IMR-90 (cell line): ENCODE measurements around the gene TRAF3IP1. TPM values are rescaled to one million over a fixed set of nuclear protein-coding genes. Genes with fewer than 3 reads are reported as not detected.

Source experiments
- ATAC-seq: fragments of 200-7000 bp; cut with Tn5 transposase; 2 replicates; pipeline ENCODE4 v1.9.1; 2020; ENCODE audit warnings: low read depth, mild to moderate bottlenecking, moderate library complexity
- BruUV-seq: library from RNA; stranded (reverse); fragments of 400-500 nt; replicated peaks from 2 replicates; lab custom pipeline; 2021; lab: Mats Ljungman, UMichigan
- CTCF ChIA-PET: fragments of 300-600 bp; formaldehyde crosslinking; extraction: SDS; loops from one replicate; lab custom pipeline; 2021; ENCODE audit warnings: antibody characterized with exemption; lab: Yijun Ruan, JAX
- POLR2A ChIA-PET: fragments of 300-600 bp; sonication (Branson Sonifier 250); formaldehyde crosslinking; loops from one replicate; lab custom pipeline; 2022; ENCODE audit warnings: antibody characterized with exemption; ENCODE audit not compliant: unreplicated experiment; lab: Charles Lee
- DNase-seq: peaks from one replicate; pipeline ENCODE4 v3.0.0; 2013
- H2AFZ ChIP-seq: replicated peaks from 2 replicates; pipeline ENCODE3; 2013; ENCODE audit warnings: low read length, mild to moderate bottlenecking; ENCODE audit not compliant: poor library complexity
- H2AK5ac ChIP-seq: 2 replicates; pipeline ENCODE4 v1.6.1; 2013; ENCODE audit warnings: low read depth, low read length, inconsistent platforms
- H2AK9ac ChIP-seq: replicated peaks from 2 replicates; pipeline ENCODE3; 2013; ENCODE audit warnings: mild to moderate bottlenecking, low read depth, low read length, moderate library complexity; ENCODE audit not compliant: poor library complexity
- H2BK120ac ChIP-seq: 2 replicates; pipeline ENCODE4 v1.6.1; 2013; ENCODE audit warnings: low read depth, low read length, inconsistent platforms
- H2BK15ac ChIP-seq: 3 replicates; pipeline ENCODE4 v1.6.1; 2013; ENCODE audit warnings: low read depth, low read length, inconsistent platforms
- H2BK20ac ChIP-seq: 2 replicates; pipeline ENCODE4 v1.6.1; 2013; ENCODE audit warnings: low read depth, mild to moderate bottlenecking, inconsistent platforms, low read length, moderate library complexity
- H2BK5ac ChIP-seq: 2 replicates; pipeline ENCODE4 v1.6.1; 2013; ENCODE audit warnings: mild to moderate bottlenecking, low read depth, low read length, inconsistent platforms; ENCODE audit not compliant: poor library complexity, severe bottlenecking
- H3K14ac ChIP-seq: replicated peaks from 2 replicates; pipeline ENCODE4 v1.6.1; 2013; ENCODE audit warnings: low read depth, low read length, inconsistent platforms
- H3K18ac ChIP-seq: 2 replicates; pipeline ENCODE4 v1.6.1; 2013; ENCODE audit warnings: low read depth, low read length, control low read depth
- H3K23ac ChIP-seq: 2 replicates; pipeline ENCODE4 v1.6.1; 2013; ENCODE audit warnings: low read depth, low read length, inconsistent platforms
- H3K27ac ChIP-seq: 2 replicates; pipeline ENCODE4 v1.5.1; 2013; ENCODE audit warnings: mild to moderate bottlenecking, control low read depth, low read length; ENCODE audit not compliant: insufficient read depth
- H3K27me3 ChIP-seq: 2 replicates; pipeline ENCODE4 v1.6.1; 2013; ENCODE audit warnings: low read length; ENCODE audit not compliant: control insufficient read depth, insufficient read depth
- H3K36me3 ChIP-seq: 2 replicates; pipeline ENCODE4 v1.6.1; 2013; ENCODE audit warnings: low read length, mixed read lengths; ENCODE audit not compliant: control insufficient read depth, insufficient read depth
- H3K4ac ChIP-seq: 2 replicates; pipeline ENCODE4 v1.6.1; 2013; ENCODE audit warnings: low read depth, low read length, inconsistent platforms
- H3K4me1 ChIP-seq: 2 replicates; pipeline ENCODE4 v1.6.1; 2013; ENCODE audit warnings: low read length, mixed read lengths; ENCODE audit not compliant: control insufficient read depth, insufficient read depth
- H3K4me2 ChIP-seq: 2 replicates; pipeline ENCODE4 v1.6.1; 2013; ENCODE audit warnings: low read depth, mild to moderate bottlenecking, control low read depth, low read length, moderate library complexity
- H3K4me3 ChIP-seq: 2 replicates; pipeline ENCODE4 v1.5.1; 2013; ENCODE audit warnings: low read depth, mild to moderate bottlenecking, control low read depth, low read length, moderate library complexity; ENCODE audit not compliant: insufficient read depth
- H3K56ac ChIP-seq: 2 replicates; pipeline ENCODE4 v1.6.1; 2013; ENCODE audit warnings: low read length, inconsistent platforms; ENCODE audit not compliant: insufficient read depth; ENCODE audit errors: extremely low read depth
- H3K79me1 ChIP-seq, 2 experiments: 2 replicates each; pipeline ENCODE4 v1.6.1; 2013; ENCODE audit warnings: low read length in 2 of 2, inconsistent platforms in 1 of 2, low read depth in 1 of 2
- H3K9ac ChIP-seq: 2 replicates; pipeline ENCODE4 v1.6.1; 2013; ENCODE audit warnings: low read depth, low read length, control low read depth
- H3K9me1 ChIP-seq: 2 replicates; pipeline ENCODE4 v1.6.1; 2013; ENCODE audit warnings: low read length, inconsistent platforms; ENCODE audit not compliant: insufficient read depth
- H3K9me3 ChIP-seq: 2 replicates; pipeline ENCODE4 v1.6.1; 2013; ENCODE audit warnings: low read length; ENCODE audit not compliant: control insufficient read depth, insufficient read depth
- H4K20me1 ChIP-seq: 2 replicates; pipeline ENCODE4 v1.6.1; 2013; ENCODE audit warnings: low read length, inconsistent platforms; ENCODE audit not compliant: insufficient read depth
- H4K5ac ChIP-seq: 2 replicates; pipeline ENCODE4 v1.6.1; 2013; ENCODE audit warnings: mild to moderate bottlenecking, low read depth, low read length, control low read depth
- H4K8ac ChIP-seq, 2 experiments: 2 replicates each; pipeline ENCODE4 v1.6.1; 2013; ENCODE audit warnings: low read depth in 2 of 2, low read length in 2 of 2, control low read depth in 1 of 2, inconsistent platforms in 1 of 2
- H4K91ac ChIP-seq: 2 replicates; pipeline ENCODE4 v1.6.1; 2013; ENCODE audit warnings: low read depth, low read length, inconsistent platforms; ENCODE audit not compliant: insufficient read depth
- BHLHE40 ChIP-seq: fragments of 150-350 bp; IDR thresholded peaks from 2 replicates; pipeline ENCODE4 v1.6.1; 2016; ENCODE audit warnings: mild to moderate bottlenecking, low read depth, low read length
- CEBPB ChIP-seq: IDR thresholded peaks from 2 replicates; pipeline ENCODE4 v1.6.1; 2012; ENCODE audit warnings: low read depth, low read length, improper control_type of control experiment
- CHD1 ChIP-seq: IDR thresholded peaks from 2 replicates; pipeline ENCODE4 v1.6.1; 2012; ENCODE audit warnings: low read depth, low read length, improper control_type of control experiment
- MAFK ChIP-seq: IDR thresholded peaks from 2 replicates; pipeline ENCODE4 v1.6.1; 2012; ENCODE audit warnings: low read depth, low read length, improper control_type of control experiment
- MAZ ChIP-seq: IDR thresholded peaks from 2 replicates; pipeline ENCODE4 v1.6.1; 2012; ENCODE audit warnings: low read depth, mild to moderate bottlenecking, low read length, improper control_type of control experiment, moderate library complexity, borderline replicate concordance
- POLR2A ChIP-seq: IDR thresholded peaks from 2 replicates; pipeline ENCODE4 v1.6.1; 2012; ENCODE audit warnings: mild to moderate bottlenecking, low read depth, low read length
- SMC3 ChIP-seq: fragments of 150-350 bp; IDR thresholded peaks from 2 replicates; pipeline ENCODE4 v1.6.1; 2016; ENCODE audit warnings: low read depth, mild to moderate bottlenecking, antibody characterized with exemption, low read length, moderate library complexity
- WGBS, 2 experiments: methylation state at CpG; one replicate each; pipeline versions ENCODE4 v1.1.5 to v1.1.7; 2013; ENCODE audit warnings: missing lambda C conversion rate in 2 of 2; ENCODE audit not compliant: insufficient read length in 1 of 2; ENCODE audit errors: extremely low coverage in 2 of 2; 5-methylcytosine and 5-hydroxymethylcytosine counted together
- dilution Hi-C: fragments of 300-500 bp; cut with HindIII; formaldehyde crosslinking; loops from one replicate; pipeline ENCODE4 v1.14.3; 2018; ENCODE audit warnings: low sequenced_read_pairs; ENCODE audit not compliant: unreplicated experiment
- in situ Hi-C: fragments of 300-500 bp; cut with MboI; formaldehyde crosslinking; loops from 3 replicates; pipeline ENCODE4 v1.14.3; 2019; ENCODE audit warnings: low sequenced_read_pairs, inconsistent platforms, mixed read lengths
- intact Hi-C: fragments of 100-400 bp; cut with micrococcal nuclease; formaldehyde crosslinking; loops from 2 replicates; pipeline ENCODE4 v1.10.0; 2022
- polyA plus RNA-seq, 3 experiments: library from polyadenylated mRNA; depleted of rRNA; stranded (reverse); fragments of >200 nt; gene quantifications; 2 replicates each; pipeline ENCODE4 v1.2.3, GENCODE V29; 2012; ENCODE audit warnings: low replicate concordance in 1 of 3
- total RNA-seq: library from RNA; depleted of rRNA; stranded (reverse); fragments of >200 nt; gene quantifications from 2 replicates; pipeline ENCODE4 v1.2.3, GENCODE V29; 2012

TRAF3IP1 gene
- total and polyA plus RNA-seq, 2 of the 4 experiments (the other 2 are of a cell fraction) = 5.9 to 8.3 TPM

- TF ChIP-seq BHLHE40 = peak; percentile 90
- TF ChIP-seq SMC3 = no peak
These were observed 31.4 kb upstream of the TRAF3IP1 start (continued) for GRCh38 chr2:238288650-238289573.

- no peak overlapping the region for H2AK9ac ChIP-seq
- no peaks in the 10 kb centered on the region for H3K9me3 ChIP-seq
- H3K4me1 ChIP-seq = peaks cover 23% of the 10 kb centered on the region
- no peak for DNase-seq
- H3K4me2 ChIP-seq = peak overlapping the region; percentile 61
- no peaks in the 10 kb centered on the region; the same call in 1 of the 2 replicates for H4K20me1 ChIP-seq
- no peak overlapping the region for H3K14ac ChIP-seq
- in situ Hi-C loops (no loop called here), dilution Hi-C loops (no loop called here), intact Hi-C loops (loop anchor here (5.0 to 10.0 kb wide), 2 partner anchors 143 to 615 kb away; no protein-coding TSS in a partner anchor)
- H2AFZ ChIP-seq = peak overlapping the region; percentile 71
- no peak overlapping the region for H4K8ac ChIP-seq
- ChIA-PET CTCF (no interaction called here), POLR2A (no interaction called here)
- H3K18ac ChIP-seq = no peak overlapping the region
- peaks cover 18 to 35% of the 10 kb centered on the region in 2 experiments for H3K79me1 ChIP-seq
- no peak overlapping the region for H3K9ac ChIP-seq
- ATAC-seq = no peak
- H4K5ac ChIP-seq = no peak overlapping the region
- no peak overlapping the region for H3K4ac ChIP-seq
- peaks cover 12% of the 10 kb centered on the region for H3K9me1 ChIP-seq
- no peak overlapping the region for H2AK5ac ChIP-seq
- no peak overlapping the region for H3K23ac ChIP-seq
- H3K4me3 ChIP-seq = no peak overlapping the region
- BruUV-seq = no TSS peak
- H2BK5ac ChIP-seq = no peak overlapping the region
- H2BK120ac ChIP-seq = no peak overlapping the region
- no peak overlapping the region; the same call in 1 of the 2 replicates for H4K91ac ChIP-seq
- no peak overlapping the region for H3K56ac ChIP-seq
- no peak overlapping the region for H3K27ac ChIP-seq
- no peaks in the 10 kb centered on the region for H3K36me3 ChIP-seq
- H2BK20ac ChIP-seq = no peak overlapping the region
- H3K27me3 ChIP-seq = peaks cover 10% of the 10 kb centered on the region
- TF ChIP-seq MAZ (no peak), CHD1 (no peak), CEBPB (no peak), SMC3 (no peak), POLR2A (no peak), BHLHE40 (no peak), MAFK (no peak)
- no peak overlapping the region for H2BK15ac ChIP-seq
- 54% methylated on average over 4 of the region's 13 CpGs; no CpG with 5 or more reads in 1 of the 2 experiments for WGBS, 2 experiments
These were observed 30.7 kb upstream of the TRAF3IP1 start for GRCh38 chr2:238289574-238289973.
